DOHH2 (cell line): ENCODE data around the gene FLACC1.

Experiments used
- H3F3A ChIP-seq: fragments of 200-600 bp; sonication (generic), shearing (Covaris generic); 2 replicates; pipeline ENCODE4 v1.6.0; 2016; ENCODE audit warnings: antibody characterized with exemption, mild to moderate bottlenecking; ENCODE audit not compliant: control insufficient read depth, insufficient read depth
- H3K27ac ChIP-seq: fragments of 200-600 bp; sonication (generic); 2 replicates; pipeline ENCODE4 v1.5.1; 2014; ENCODE audit warnings: low read depth, mild to moderate bottlenecking, low read length, moderate library complexity
- H3K27me3 ChIP-seq: fragments of 200-600 bp; sonication (generic); 2 replicates; pipeline ENCODE4 v1.6.1; 2014; ENCODE audit warnings: mild to moderate bottlenecking, low read length, mixed read lengths; ENCODE audit not compliant: control insufficient read depth
- H3K36me3 ChIP-seq: fragments of 200-600 bp; sonication (generic); 2 replicates; pipeline ENCODE4 v1.6.1; 2014; ENCODE audit warnings: mild to moderate bottlenecking, low read length, moderate library complexity, mixed read lengths; ENCODE audit not compliant: control insufficient read depth
- H3K4me1 ChIP-seq: fragments of 200-600 bp; sonication (generic); 2 replicates; pipeline ENCODE4 v1.6.1; 2014; ENCODE audit warnings: mild to moderate bottlenecking, low read length, mixed read lengths; ENCODE audit not compliant: control insufficient read depth
- H3K4me2 ChIP-seq: fragments of 200-600 bp; sonication (generic); 2 replicates; pipeline ENCODE4 v1.6.0; 2014; ENCODE audit warnings: mild to moderate bottlenecking, low read length, moderate library complexity
- H3K4me3 ChIP-seq: fragments of 200-600 bp; sonication (generic); 2 replicates; pipeline ENCODE4 v1.5.1; 2014; ENCODE audit warnings: mild to moderate bottlenecking, low read length, mixed read lengths
- H3K79me2 ChIP-seq: fragments of 200-600 bp; sonication (generic); 2 replicates; pipeline ENCODE4 v1.6.1; 2014; ENCODE audit warnings: mild to moderate bottlenecking, low read length, mixed read lengths; ENCODE audit not compliant: control insufficient read depth
- H3K9me2 ChIP-seq: fragments of 200-600 bp; sonication (generic); replicated peaks from 2 replicates; pipeline ENCODE4 v1.6.1; 2014; ENCODE audit warnings: mild to moderate bottlenecking, low read length, mixed read lengths; ENCODE audit not compliant: control insufficient read depth
- H3K9me3 ChIP-seq: fragments of 200-600 bp; sonication (generic); 2 replicates; pipeline ENCODE4 v1.6.1; 2014; ENCODE audit warnings: antibody characterized with exemption, low read length, mixed read lengths; ENCODE audit not compliant: control insufficient read depth, insufficient read depth
- H4K20me1 ChIP-seq: fragments of 200-600 bp; sonication (generic); 2 replicates; pipeline ENCODE4 v1.6.0; 2014; ENCODE audit warnings: low read depth, mild to moderate bottlenecking, antibody characterized with exemption, low read length, moderate library complexity; ENCODE audit not compliant: control insufficient read depth, insufficient read depth
- CTCF ChIP-seq: fragments of 200-600 bp; sonication (generic); IDR thresholded peaks from one replicate; pipeline ENCODE4 v1.5.1; 2014; ENCODE audit warnings: antibody characterized with exemption, mild to moderate bottlenecking, low read depth, low read length; ENCODE audit not compliant: poor library complexity, severe bottlenecking
- EZH2phosphoT487 ChIP-seq: fragments of 200-600 bp; sonication (generic); IDR thresholded peaks from 2 replicates; pipeline ENCODE4 v1.6.1; 2017; ENCODE audit warnings: borderline replicate concordance, mild to moderate bottlenecking, antibody characterized with exemption, low read length, moderate library complexity, mixed read lengths

Gene FLACC1

GRCh38 chr2:201248288-201248844 is 108.8 kb downstream of the FLACC1 start:
- H3K27ac ChIP-seq, result no peak overlapping the region
- TF ChIP-seq EZH2phosphoT487, result no peak
- TF ChIP-seq CTCF, result no peak
- H3K79me2 ChIP-seq, result no peaks in the 10 kb centered on the region
- no peaks in the 10 kb centered on the region for H3F3A ChIP-seq
- H3K4me2 ChIP-seq, result no peak overlapping the region
- H3K9me3 ChIP-seq, result no peaks in the 10 kb centered on the region
- H3K27me3 ChIP-seq, result no peaks in the 10 kb centered on the region
- no peaks in the 10 kb centered on the region for H4K20me1 ChIP-seq
- H3K9me2 ChIP-seq, result no peaks in the 10 kb centered on the region
- H3K36me3 ChIP-seq, result no peaks in the 10 kb centered on the region
- no peak overlapping the region for H3K4me3 ChIP-seq
- peaks cover 10% of the 10 kb centered on the region for H3K4me1 ChIP-seq

GRCh38 chr2:201246280-201246679 is 110.9 kb downstream of the FLACC1 start:
- no peak for TF ChIP-seq EZH2phosphoT487
- TF ChIP-seq CTCF, result no peak
- no peaks in the 10 kb centered on the region for H3K9me3 ChIP-seq
- no peaks in the 10 kb centered on the region for H3F3A ChIP-seq
- H3K36me3 ChIP-seq, result no peaks in the 10 kb centered on the region
- H3K79me2 ChIP-seq, result no peaks in the 10 kb centered on the region
- H3K4me1 ChIP-seq, result no peaks in the 10 kb centered on the region
- no peak overlapping the region for H3K27ac ChIP-seq
- H3K4me2 ChIP-seq, result no peak overlapping the region
- H3K9me2 ChIP-seq, result no peaks in the 10 kb centered on the region
- no peaks in the 10 kb centered on the region for H4K20me1 ChIP-seq
- no peaks in the 10 kb centered on the region for H3K27me3 ChIP-seq
- H3K4me3 ChIP-seq, result no peak overlapping the region

- Histone ChIP-seq H3K9me3 (no peaks in the 10 kb centered on the region), H3K79me2 (no peaks in the 10 kb centered on the region), H3F3A (no peaks in the 10 kb centered on the region), H3K36me3 (no peaks in the 10 kb centered on the region), H3K4me1 (no peaks in the 10 kb centered on the region), H3K9me2 (no peaks in the 10 kb centered on the region), H3K4me2 (no peak overlapping the region), H3K27ac (no peak overlapping the region), H3K27me3 (no peaks in the 10 kb centered on the region), H3K4me3 (no peak overlapping the region), H4K20me1 (no peaks in the 10 kb centered on the region)
- TF ChIP-seq EZH2phosphoT487, result no peak
- no peak for TF ChIP-seq CTCF
These were observed 112.3 kb downstream of the FLACC1 start for GRCh38 chr2:201244829-201245228.
